Liver (tissue), 9 donors: ENCODE measurements around the gene ACP6. TPM values are rescaled to one million over a fixed set of nuclear protein-coding genes. Genes with fewer than 3 reads are reported as not detected.

Source experiments
- DNase-seq: peaks from one replicate; pipeline ENCODE4 v3.0.0-alpha.2; 2017; ENCODE audit warnings: low spot score
- H3K27ac ChIP-seq, 2 donors: one replicate each; pipeline ENCODE4 v1.7.0; 2013; ENCODE audit warnings: inconsistent platforms in 2 of 2, low read length in 2 of 2, control low read depth in 1 of 2, low read depth in 1 of 2, mild to moderate bottlenecking in 1 of 2
- H3K27me3 ChIP-seq, 4 donors: one replicate each; pipeline versions ENCODE4 v1.6.1 to v1.7.0; 2013; ENCODE audit warnings: low read length in 3 of 4, inconsistent platforms in 1 of 4, mild to moderate bottlenecking in 1 of 4, moderate library complexity in 1 of 4; ENCODE audit not compliant: control insufficient read depth in 4 of 4, insufficient read depth in 4 of 4
- H3K36me3 ChIP-seq, 4 donors: one replicate each; pipeline versions ENCODE4 v1.6.1 to v1.7.0; 2013; ENCODE audit warnings: low read length in 3 of 4, mild to moderate bottlenecking in 3 of 4, low read depth in 1 of 4, moderate library complexity in 1 of 4; ENCODE audit not compliant: control insufficient read depth in 4 of 4, insufficient read depth in 3 of 4
- H3K4me1 ChIP-seq, 4 donors: one replicate each; pipeline versions ENCODE4 v1.6.1 to v1.7.0; 2013; ENCODE audit warnings: low read length in 3 of 4, mild to moderate bottlenecking in 3 of 4, moderate library complexity in 1 of 4; ENCODE audit not compliant: control insufficient read depth in 4 of 4, insufficient read depth in 4 of 4
- H3K4me3 ChIP-seq, 3 donors: one replicate each; pipeline versions ENCODE4 v1.6.1 to v1.7.0; 2013; ENCODE audit warnings: low read length in 3 of 3, control low read depth in 1 of 3, low read depth in 1 of 3, mild to moderate bottlenecking in 1 of 3
- H3K9ac ChIP-seq, 2 donors: one replicate each; pipeline ENCODE4 v1.7.0; 2013; ENCODE audit warnings: low read length in 2 of 2, mild to moderate bottlenecking in 2 of 2, moderate library complexity in 2 of 2, control low read depth in 1 of 2, low read depth in 1 of 2
- H3K9me3 ChIP-seq, 4 donors: one replicate each; pipeline versions ENCODE4 v1.6.1 to v1.7.0; 2013; ENCODE audit warnings: low read length in 3 of 4; ENCODE audit not compliant: control insufficient read depth in 4 of 4
- CTCF ChIP-seq: fragments of 150-350 bp; IDR thresholded peaks from 2 replicates; pipeline ENCODE4 v1.5.1; 2017; ENCODE audit warnings: improper control_type of control experiment, low read depth, low read length; ENCODE audit not compliant: missing input control
- EGR1 ChIP-seq, 2 donors: IDR thresholded peaks; 2 replicates each; pipeline ENCODE4 v1.6.1; 2016 to 2018; ENCODE audit warnings: antibody characterized with exemption in 2 of 2, low read depth in 2 of 2
- FOXA1 ChIP-seq: IDR thresholded peaks from 2 replicates; pipeline ENCODE4 v1.6.1; 2016; ENCODE audit warnings: antibody characterized with exemption
- FOXA2 ChIP-seq: IDR thresholded peaks from 2 replicates; pipeline ENCODE4 v1.6.1; 2016; ENCODE audit warnings: antibody characterized with exemption
- GABPA ChIP-seq, 2 donors: IDR thresholded peaks in 1 of 2; conservative IDR thresholded peaks in 1 of 2; 2 replicates each; pipeline ENCODE4 v1.6.1; 2016; ENCODE audit warnings: antibody characterized with exemption in 2 of 2, mild to moderate bottlenecking in 1 of 2, moderate library complexity in 1 of 2
- HNF4A ChIP-seq, 2 donors: conservative IDR thresholded peaks; 2 replicates each; pipeline ENCODE4 v1.6.1; 2016; ENCODE audit warnings: antibody characterized with exemption in 2 of 2, mild to moderate bottlenecking in 2 of 2
- HNF4G ChIP-seq: IDR thresholded peaks from 2 replicates; pipeline ENCODE4 v1.6.1; 2016; ENCODE audit warnings: antibody characterized with exemption
- JUND ChIP-seq, 2 donors: IDR thresholded peaks; 2 replicates each; pipeline ENCODE4 v1.6.1; 2016; ENCODE audit warnings: antibody characterized with exemption in 2 of 2
- MAX ChIP-seq: IDR thresholded peaks from 2 replicates; pipeline ENCODE4 v1.6.1; 2016; ENCODE audit warnings: antibody characterized with exemption
- NR2F2 ChIP-seq: IDR thresholded peaks from 2 replicates; pipeline ENCODE4 v1.6.1; 2016; ENCODE audit warnings: antibody characterized with exemption
- RAD21 ChIP-seq, 2 donors: IDR thresholded peaks; 2 replicates each; pipeline ENCODE4 v1.6.1; 2016; ENCODE audit warnings: antibody characterized with exemption in 2 of 2, mild to moderate bottlenecking in 2 of 2
- RXRA ChIP-seq, 2 donors: IDR thresholded peaks; 2 replicates each; pipeline ENCODE4 v1.6.1; 2017 to 2018; ENCODE audit warnings: antibody characterized with exemption in 2 of 2, mild to moderate bottlenecking in 1 of 2
- SP1 ChIP-seq: IDR thresholded peaks from 2 replicates; pipeline ENCODE4 v1.6.1; 2018; ENCODE audit warnings: antibody characterized with exemption, mild to moderate bottlenecking
- TAF1 ChIP-seq: conservative IDR thresholded peaks from 2 replicates; pipeline ENCODE4 v1.6.1; 2016; ENCODE audit warnings: antibody characterized with exemption, mild to moderate bottlenecking
- YY1 ChIP-seq: IDR thresholded peaks from 2 replicates; pipeline ENCODE4 v1.6.1; 2016; ENCODE audit warnings: antibody characterized with exemption, mild to moderate bottlenecking
- ZBTB33 ChIP-seq: IDR thresholded peaks from 2 replicates; pipeline ENCODE4 v1.6.1; 2016; ENCODE audit warnings: antibody characterized with exemption
- WGBS: extraction: QIAGEN DNeasy Blood & Tissue Kit; methylation state at CpG from one replicate; pipeline ENCODE4 v1.1.7; 2013; 5-methylcytosine and 5-hydroxymethylcytosine counted together
- polyA plus RNA-seq, 2 donors: library from polyadenylated mRNA; stranded (reverse) in 1 of 2; unstranded in 1 of 2; fragments of 200-250 nt in 1 of 2; fragments of >200 nt in 1 of 2; fragmentation: Nextera tagmentation in 1 of 2; extraction: Ambion mirVana in 1 of 2; gene quantifications; one replicate each; pipeline versions ENCODE4 v1.2.1 to v1.2.3, GENCODE V29; 2013 to 2015
- total RNA-seq, 2 donors: library from RNA; depleted of rRNA; stranded (reverse); fragments of >200 nt; gene quantifications; one replicate each; pipeline ENCODE4 v1.2.3, GENCODE V29; 2014
- TF ChIP-seq, protein P1 (sequence below): IDR thresholded peaks from 2 replicates; pipeline ENCODE4 v1.6.1; 2016; ENCODE audit warnings: antibody characterized with exemption, mild to moderate bottlenecking
- TF ChIP-seq, protein P2 (sequence below): IDR thresholded peaks from 2 replicates; pipeline ENCODE4 v1.6.1; 2016; ENCODE audit warnings: antibody characterized with exemption
- donor health status: healthy.
- donor health status: healthy.
- donor health status: healthy.
- donor health status: healthy.
- donor health status: healthy.

The ACP6 gene
- total and polyA plus RNA-seq, 4 donors = 4.7 to 18.1 (median 7.9) TPM

DNA sequence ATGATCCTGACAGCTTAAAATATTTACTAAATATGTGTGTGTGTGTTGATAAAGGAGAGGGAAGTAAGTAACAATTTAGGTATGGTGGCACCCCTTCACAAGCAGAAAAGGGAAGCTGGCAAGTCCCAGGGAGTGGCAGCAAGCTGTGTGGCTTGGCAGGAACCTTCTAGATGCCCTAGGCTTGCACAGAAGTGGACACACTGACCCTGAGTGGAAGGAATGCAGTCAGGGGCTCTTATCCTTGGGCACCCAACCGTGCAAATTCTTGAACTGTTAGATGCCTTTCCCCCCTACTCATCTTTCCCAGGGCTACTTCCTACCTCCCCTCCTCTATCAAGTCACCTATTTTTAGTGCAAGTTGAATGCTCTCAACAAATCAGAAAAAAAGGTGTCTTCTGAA, 18.9 kb downstream of the ACP6 start:
- Histone ChIP-seq H3K9me3 (no peaks in the 10 kb centered on the region), H3K4me1 (no peaks in the 10 kb centered on the region), H3K4me3 (no peak overlapping the region), H3K36me3 (peaks cover 4 to 47% (median 36%) of the 10 kb centered on the region in 4 donors), H3K27ac (no peak overlapping the region), H3K9ac (no peak overlapping the region), H3K27me3 (no peaks in the 10 kb centered on the region)
- no peak for DNase-seq
- 76% methylated on average over 1 of the region's 1 CpG for WGBS
- TF ChIP-seq HNF4A (conservative IDR thresholded peaks at IDR 0.05) (no peak), JUND (IDR thresholded peaks at IDR 0.05) (no peak), EGR1 (IDR thresholded peaks at IDR 0.05; ENCODE audit: low read depth in 2 of 2) (no peak), CTCF (no peak), SP1 (no peak), NR2F2 (no peak), MAX (no peak), ZBTB33 (no peak), YY1 (no peak), FOXA1 (no peak), RAD21 (IDR thresholded peaks at IDR 0.05) (no peak), GABPA (IDR thresholded peaks at IDR 0.05 in 1 of 2, conservative IDR thresholded peaks at IDR 0.05 in 1 of 2) (no peak), TAF1 (no peak), FOXA2 (no peak), HNF4G (no peak), RXRA (IDR thresholded peaks at IDR 0.05) (no peak)
- TF ChIP-seq, protein P1, sequence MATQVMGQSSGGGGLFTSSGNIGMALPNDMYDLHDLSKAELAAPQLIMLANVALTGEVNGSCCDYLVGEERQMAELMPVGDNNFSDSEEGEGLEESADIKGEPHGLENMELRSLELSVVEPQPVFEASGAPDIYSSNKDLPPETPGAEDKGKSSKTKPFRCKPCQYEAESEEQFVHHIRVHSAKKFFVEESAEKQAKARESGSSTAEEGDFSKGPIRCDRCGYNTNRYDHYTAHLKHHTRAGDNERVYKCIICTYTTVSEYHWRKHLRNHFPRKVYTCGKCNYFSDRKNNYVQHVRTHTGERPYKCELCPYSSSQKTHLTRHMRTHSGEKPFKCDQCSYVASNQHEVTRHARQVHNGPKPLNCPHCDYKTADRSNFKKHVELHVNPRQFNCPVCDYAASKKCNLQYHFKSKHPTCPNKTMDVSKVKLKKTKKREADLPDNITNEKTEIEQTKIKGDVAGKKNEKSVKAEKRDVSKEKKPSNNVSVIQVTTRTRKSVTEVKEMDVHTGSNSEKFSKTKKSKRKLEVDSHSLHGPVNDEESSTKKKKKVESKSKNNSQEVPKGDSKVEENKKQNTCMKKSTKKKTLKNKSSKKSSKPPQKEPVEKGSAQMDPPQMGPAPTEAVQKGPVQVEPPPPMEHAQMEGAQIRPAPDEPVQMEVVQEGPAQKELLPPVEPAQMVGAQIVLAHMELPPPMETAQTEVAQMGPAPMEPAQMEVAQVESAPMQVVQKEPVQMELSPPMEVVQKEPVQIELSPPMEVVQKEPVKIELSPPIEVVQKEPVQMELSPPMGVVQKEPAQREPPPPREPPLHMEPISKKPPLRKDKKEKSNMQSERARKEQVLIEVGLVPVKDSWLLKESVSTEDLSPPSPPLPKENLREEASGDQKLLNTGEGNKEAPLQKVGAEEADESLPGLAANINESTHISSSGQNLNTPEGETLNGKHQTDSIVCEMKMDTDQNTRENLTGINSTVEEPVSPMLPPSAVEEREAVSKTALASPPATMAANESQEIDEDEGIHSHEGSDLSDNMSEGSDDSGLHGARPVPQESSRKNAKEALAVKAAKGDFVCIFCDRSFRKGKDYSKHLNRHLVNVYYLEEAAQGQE = no peak
- TF ChIP-seq, protein P2, sequence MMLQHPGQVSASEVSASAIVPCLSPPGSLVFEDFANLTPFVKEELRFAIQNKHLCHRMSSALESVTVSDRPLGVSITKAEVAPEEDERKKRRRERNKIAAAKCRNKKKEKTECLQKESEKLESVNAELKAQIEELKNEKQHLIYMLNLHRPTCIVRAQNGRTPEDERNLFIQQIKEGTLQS = no peak
